Measurements from ENCODE around the gene TMEM39A.

The TMEM39A gene

DNA sequence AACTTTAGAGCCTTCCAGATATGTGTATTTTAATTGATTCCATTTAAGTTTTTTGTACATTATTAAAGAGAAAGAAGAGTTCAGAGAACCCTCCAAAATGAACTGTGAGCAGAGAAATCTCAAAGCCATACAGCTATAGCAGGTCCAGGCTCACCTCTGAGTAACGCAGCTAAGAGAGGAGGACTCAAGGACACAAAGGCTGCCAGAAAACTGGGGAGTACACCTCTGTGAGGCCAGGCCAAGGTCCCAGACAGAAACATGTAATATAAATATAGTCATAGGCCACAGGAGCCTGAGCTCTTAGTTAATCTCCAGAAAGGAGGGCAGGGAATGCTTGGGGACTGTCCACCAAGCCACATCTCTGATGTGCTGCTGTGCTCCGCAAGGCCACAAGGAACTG, 66.5 kb downstream of the TMEM39A start:
- no peak for DNase-seq

- no peak for DNase-seq
Measured at GRCh38 chr3:119395923-119396358, 67.5 kb downstream of the TMEM39A start.

GRCh38 chr3:119388577-119388976, 74.8 kb downstream of the TMEM39A start:
- DNase-seq, result no peak

DNA sequence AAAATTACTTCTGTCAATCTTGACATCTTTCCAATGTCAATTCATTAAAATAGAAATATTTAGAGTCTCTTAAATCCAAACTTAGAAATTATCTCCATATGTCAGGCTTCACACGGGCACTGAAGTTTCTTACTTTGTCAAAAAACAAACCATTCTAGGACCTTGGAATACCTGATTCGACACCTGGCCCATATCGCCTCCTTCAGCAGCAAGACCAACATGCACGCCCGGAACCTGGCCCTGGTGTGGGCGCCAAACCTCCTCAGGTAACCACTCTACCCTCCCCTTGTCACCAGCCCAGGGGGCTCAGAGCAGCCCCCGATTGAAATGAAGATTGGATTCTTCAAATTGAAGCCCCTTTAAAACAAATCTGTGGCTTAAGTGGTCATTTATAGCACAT, 81.3 kb downstream of the TMEM39A start:
- no peak for DNase-seq

- no peak for DNase-seq
Measured at GRCh38 chr3:119380697-119381096, 82.7 kb downstream of the TMEM39A start.

Measured in fibroblast of skin of abdomen (primary cell).